ENCODE data around the gene ZNF513.
"Not testable (repeated sequence)": the region's sequence is repeated elsewhere in the genome, so short reads cannot be mapped to it uniquely, and the experiment has no call there.

The ZNF513 gene

DNA sequence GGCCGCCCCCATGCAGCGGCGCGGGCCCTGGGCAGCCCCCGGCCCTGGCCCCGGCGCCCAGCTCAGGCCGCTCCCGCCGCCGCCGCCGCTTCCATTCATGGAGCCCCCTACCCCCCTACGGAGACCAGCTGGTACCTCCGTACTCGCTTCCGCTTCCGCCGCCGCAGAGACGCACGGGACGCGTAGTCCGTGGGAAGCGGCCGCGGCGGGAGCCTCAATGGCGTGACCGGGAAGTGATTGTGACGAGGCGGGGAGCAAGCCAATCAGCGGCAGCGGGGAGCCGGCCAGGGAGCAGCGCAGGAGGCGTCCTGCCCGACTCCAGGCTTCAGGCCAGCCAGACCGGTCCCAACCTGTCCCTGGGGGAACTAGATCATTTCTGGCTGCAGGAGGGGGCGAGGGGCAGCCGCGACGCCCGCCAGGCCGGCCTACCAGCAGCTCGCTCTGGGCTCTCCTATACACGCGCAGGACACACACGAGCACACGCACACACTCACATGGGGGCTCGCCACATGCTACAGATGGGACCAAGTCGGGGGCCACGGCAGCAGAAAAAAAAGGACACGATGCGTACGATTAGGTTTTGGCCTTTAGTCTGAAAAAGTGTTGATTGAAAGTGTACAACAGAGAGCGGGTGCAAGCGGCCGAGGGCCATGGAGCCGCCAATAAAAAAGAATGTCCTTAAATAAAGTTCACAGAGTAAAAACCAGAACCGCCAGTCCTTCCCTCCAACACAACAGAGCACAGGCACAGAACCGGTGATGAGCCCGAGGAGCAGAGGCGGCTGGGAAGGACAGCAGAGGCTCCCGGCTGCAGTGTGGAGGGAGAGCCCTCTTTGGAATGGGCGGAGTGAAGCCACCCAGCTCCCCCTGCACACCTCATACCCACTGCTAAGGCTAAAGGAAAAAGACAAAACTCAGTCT lies at the start of gene ZNF513:
Gene ZNF513 (minus strand): TSS at position 109 of the 920 bp plus-strand sequence. CDS start 208 bp downstream, outside the sequence.
- peak; percentile 92 for DNase-seq (ENCODE audit: low spot score)

GRCh38 chr2:27428978-27429541 lies 48.5 kb upstream of the ZNF513 start:
- DNase-seq (ENCODE audit: low spot score): peak; percentile 80

- peak; percentile 92 for DNase-seq (ENCODE audit: low spot score)
Measured at GRCh38 chr2:27428213-27428977, 47.9 kb upstream of the ZNF513 start, which contains the start of gene NRBP1. Gene NRBP1, plus strand, starts transcription at chr2:27428631. Its CDS starts 4,643 bp downstream, at chr2:27433274.

DNA sequence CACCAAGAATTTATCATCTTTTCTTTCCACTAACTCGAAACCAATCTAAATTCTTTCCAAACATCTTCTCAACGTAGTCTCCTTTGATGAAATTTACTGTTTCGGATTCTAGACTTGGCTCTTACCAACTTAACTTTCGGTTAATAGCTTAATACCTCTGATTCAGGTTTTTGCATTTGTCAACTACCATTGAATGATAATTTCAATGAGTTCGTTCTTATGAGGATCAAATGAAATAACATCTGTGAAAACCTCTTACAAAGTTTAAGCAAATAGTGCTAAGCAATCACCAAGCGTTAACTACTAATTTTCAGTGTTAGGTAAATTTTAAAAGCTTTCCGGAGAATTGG lies 47.3 kb upstream of the ZNF513 start:
- no peak for DNase-seq (ENCODE audit: low spot score)

GRCh38 chr2:27425039-27425438 lies 44.5 kb upstream of the ZNF513 start:
- not testable (repeated sequence) for DNase-seq (ENCODE audit: low spot score)

- no peak for DNase-seq (ENCODE audit: low spot score)
Measured at GRCh38 chr2:27422958-27423357, 42.4 kb upstream of the ZNF513 start.

- no peak for DNase-seq (ENCODE audit: low spot score)
Measured at GRCh38 chr2:27421660-27422250, 41.2 kb upstream of the ZNF513 start.

DNA sequence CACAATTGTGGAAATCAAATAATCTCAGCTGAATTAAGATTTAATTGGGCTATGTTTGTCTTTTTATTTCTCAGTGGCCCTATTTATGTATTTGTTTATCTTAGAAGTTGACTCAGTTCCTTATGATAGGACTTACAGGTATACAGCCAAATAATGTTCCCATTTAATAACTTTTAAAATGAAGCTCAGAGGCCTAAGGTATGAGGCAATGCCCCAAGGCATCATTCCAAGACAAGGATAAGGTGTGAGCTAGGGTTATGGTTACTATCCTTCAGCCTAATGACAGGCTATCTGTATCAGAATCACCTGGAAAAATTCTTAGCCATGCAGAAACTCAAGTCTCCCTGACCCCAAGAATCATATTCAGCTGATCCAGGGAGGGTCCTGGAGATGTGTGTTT lies 40.5 kb upstream of the ZNF513 start:
- no peak for DNase-seq (ENCODE audit: low spot score)

DNA sequence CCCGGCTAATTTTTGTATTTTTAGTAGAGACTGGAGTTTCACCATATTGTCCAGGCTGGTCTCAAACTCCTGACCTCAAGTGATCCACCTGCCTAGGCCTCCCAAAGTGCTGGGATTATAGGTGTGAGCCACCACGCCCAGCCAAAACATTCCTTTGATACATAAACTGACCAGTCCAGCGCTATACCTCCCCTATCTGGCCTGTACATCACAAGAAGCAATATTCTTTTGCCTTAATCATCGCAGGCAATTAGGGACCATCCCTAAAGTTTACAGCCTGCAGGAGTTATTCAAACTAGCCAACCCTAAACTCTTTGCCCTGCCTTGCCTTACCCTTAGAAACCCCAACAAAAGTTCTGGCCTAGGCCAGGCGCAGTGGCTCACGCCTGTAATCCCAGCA lies 35.6 kb upstream of the ZNF513 start:
- no peak for DNase-seq (ENCODE audit: low spot score)

- no peak for DNase-seq (ENCODE audit: low spot score)
Measured at GRCh38 chr2:27412419-27413152, 32.1 kb upstream of the ZNF513 start.

DNA sequence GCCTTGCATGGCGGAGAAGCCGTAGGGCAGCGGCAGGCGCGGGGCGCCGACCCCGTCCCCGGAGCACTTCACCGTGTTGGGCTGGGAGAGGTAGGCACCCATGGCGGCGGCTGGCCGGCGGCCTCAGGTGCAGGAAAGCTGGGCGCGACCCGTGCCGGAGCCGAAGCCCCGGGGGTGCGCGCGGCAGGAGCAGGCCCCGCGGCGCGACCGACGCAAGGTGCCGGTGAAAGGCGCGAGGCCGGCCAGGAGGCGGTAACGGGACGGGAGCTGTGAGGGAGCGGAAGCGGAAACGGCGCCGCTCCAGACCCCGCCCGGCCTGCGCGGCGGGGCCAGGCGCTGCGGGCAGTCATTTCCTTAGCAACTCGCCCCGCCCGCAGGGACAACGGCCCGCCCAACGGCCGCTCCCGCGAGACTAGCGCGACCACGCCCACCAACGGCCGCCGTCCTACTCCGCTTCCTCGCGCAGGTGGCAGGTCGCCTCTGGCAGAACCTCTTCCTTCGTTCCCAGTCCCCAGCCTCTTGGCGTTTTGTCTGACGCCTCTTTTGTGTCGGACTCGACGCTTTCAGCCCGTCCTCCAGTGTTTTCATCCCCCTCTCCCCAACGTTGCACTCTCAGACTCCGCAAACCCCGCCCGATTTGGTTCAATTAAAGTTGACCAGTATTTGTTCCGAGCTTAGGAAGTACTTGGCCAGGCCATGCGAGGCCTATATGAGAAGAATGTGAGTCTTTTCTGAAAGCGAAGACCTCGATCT lies 29.0 kb upstream of the ZNF513 start, which contains the start of gene PPM1G:
Gene PPM1G (minus strand): TSS at position 271 of the 753 bp plus-strand sequence. CDS start 169 bp downstream, at position 102.
- peak; percentile 97 for DNase-seq (ENCODE audit: low spot score)

- DNase-seq (ENCODE audit: low spot score): peak; percentile 22
Measured at GRCh38 chr2:27408601-27409320, 28.2 kb upstream of the ZNF513 start.

DNA sequence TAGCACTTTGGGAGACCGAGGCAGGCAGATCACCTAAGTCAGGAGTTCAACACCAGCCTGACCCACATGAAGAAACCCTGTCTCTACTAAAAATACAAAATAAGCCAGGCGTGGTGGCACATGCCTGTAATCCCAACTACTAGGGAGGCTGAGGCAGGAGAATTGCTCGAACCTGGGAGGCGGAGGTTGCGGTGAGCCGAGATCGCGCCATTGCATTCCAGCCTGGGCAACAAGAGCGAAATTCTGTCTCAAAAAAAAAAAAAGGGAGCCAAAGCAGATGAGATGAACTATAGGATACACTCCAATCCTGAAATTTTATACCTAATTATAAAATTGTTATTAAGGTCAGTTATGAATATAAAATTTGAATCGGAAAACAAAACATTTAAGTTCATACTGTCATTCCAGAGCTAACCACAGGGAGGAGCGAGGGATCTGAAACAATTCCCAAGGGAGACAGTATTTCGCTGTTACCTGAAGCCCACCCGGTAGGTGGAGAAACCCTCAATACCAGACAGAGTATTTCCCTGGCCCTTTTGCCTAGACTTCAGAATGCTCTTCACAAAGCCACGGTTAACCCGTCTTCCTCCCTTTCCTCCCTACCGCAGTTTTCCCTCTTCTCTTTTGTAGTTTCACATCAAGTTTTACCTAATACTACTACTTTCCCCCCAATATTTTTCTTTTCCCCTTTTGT lies 27.4 kb upstream of the ZNF513 start:
- peak; percentile 14 for DNase-seq (ENCODE audit: low spot score)

DNA sequence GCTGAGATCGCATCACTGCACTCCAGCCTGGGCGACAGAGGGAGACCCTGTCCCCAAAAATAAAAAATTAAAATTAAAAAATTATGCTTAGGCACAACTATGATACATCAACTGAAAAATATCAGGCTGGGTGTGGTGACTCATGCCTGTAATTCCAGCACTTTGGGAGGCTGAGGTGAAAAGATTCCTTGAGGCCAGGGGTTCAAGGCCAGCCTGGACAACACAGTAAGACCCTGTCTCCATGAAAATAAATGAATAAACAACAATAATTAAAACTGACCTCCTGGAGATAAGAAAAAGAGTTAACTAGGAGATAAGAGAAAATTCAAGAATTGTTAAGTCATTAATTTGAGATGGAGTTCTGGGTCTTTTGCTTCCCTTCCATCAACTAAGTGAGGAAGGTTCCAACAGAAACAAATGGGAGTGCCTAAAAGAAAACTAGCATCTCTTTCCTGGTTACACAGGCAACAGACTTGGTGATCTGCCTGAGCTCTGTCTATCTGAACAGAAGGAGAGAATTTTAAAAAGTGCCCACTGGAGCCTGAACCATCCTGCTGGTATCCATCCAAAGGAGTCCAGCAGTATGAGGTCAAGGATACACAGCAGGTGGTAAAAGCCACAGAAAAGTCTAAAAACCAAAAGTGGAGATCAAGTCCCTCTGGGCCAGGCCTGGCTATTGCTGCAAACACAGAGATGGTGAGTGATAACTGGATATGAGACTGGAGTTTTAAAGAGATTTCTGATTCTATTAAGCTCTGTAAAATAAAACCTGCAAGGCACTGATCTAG lies 20.0 kb upstream of the ZNF513 start:
- DNase-seq (ENCODE audit: low spot score): no peak

- no peak for DNase-seq (ENCODE audit: low spot score)
Measured at GRCh38 chr2:27398962-27399361, 18.4 kb upstream of the ZNF513 start.

DNA sequence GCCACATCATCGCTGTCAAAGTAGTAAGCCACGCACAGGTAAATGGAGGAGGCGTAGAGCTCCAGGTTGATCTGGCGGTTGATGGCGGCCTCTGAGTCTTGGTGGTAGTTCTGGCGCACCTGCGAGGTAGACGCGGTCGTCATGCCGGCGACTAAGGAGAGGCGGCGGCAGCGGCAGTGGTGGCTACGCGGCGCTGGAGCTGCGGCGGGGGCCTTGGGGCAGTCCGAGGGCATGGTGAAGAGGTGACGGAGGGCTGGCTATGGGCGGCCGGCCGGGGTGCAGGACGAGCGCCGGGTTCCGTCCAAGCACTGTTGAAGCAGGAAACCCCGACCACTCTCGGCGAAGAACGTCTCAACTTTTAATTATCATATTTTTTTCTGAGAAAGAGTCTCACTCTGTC lies 12.7 kb upstream of the ZNF513 start:
- DNase-seq (ENCODE audit: low spot score): no peak

DNA sequence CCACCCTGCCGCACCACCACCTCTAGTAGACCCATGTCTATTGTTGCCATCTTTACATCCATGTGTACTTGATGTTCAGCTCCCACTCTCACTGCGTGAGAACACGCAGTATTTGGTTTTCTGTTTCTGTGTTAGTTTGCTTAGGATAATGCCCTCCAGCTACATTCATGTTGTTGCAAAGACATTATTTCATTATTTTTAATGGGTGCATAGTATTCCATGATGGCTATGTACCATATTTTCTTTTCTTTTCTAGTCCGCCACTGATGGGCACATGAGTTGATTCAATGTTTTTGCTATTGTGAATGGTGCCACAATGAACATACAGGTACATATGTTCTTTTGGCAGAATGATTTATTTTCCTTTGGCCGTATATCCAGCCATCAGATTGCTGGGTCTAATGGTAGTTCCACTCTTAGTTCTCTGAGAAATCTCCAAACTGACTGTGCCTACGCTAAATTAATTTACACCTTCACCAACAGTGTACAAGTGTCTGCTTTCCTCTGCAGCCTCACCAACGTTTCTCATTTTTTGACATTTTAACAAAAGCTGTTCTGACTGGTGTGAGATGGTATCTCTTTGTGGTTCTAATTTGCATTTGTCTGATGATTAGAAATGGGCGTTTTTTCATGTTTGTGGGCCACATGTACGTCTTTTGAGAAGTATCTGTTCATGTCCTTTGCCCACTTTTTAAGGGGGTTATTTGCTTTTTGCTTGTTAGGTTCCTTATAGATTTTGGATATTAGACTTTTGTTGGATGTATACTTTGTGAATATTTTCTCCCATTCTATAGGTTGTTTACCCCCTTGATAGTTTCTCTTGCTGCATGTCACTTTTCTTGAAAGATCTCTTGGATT lies 10.5 kb upstream of the ZNF513 start:
- no peak for DNase-seq (ENCODE audit: low spot score)
